CD4-positive, alpha-beta memory T cell (primary cell): ENCODE results near the gene AK5. TPM values are rescaled to one million over a fixed set of nuclear protein-coding genes. Genes with fewer than 3 reads are reported as not detected.

Experiments
- CTCF ChIA-PET: fragments of 350-600 bp; sonication (Branson Sonifier 250); formaldehyde crosslinking; loops from one replicate; lab custom pipeline; 2021; ENCODE audit warnings: inconsistent platforms; ENCODE audit not compliant: partially characterized antibody; lab: Charles Lee
- POLR2A ChIA-PET: fragments of 350-600 bp; sonication (Branson Sonifier 250); formaldehyde crosslinking; loops from one replicate; lab custom pipeline; 2021; ENCODE audit not compliant: partially characterized antibody; lab: Charles Lee
- DNase-seq, 5 donors: peaks; one replicate each; pipeline versions ENCODE4 v3.0.0 to v3.0.0-alpha.2; 2020 to 2022; ENCODE audit warnings: mixed read lengths in 1 of 5
- H3K27ac ChIP-seq: one replicate; pipeline ENCODE4 v1.7.0; 2013; ENCODE audit warnings: low read depth, low read length
- H3K27me3 ChIP-seq: 2 replicates; pipeline ENCODE4 v1.7.0; 2013; ENCODE audit warnings: mild to moderate bottlenecking, low read length, moderate library complexity; ENCODE audit not compliant: insufficient read depth
- H3K36me3 ChIP-seq: 2 replicates; pipeline ENCODE4 v1.7.0; 2013; ENCODE audit warnings: mild to moderate bottlenecking, low read length, moderate library complexity; ENCODE audit not compliant: insufficient read depth
- H3K4me1 ChIP-seq: 2 replicates; pipeline ENCODE4 v1.7.0; 2013; ENCODE audit warnings: mild to moderate bottlenecking, low read length, moderate library complexity; ENCODE audit not compliant: insufficient read depth
- H3K4me3 ChIP-seq, 2 donors: one replicate each; pipeline ENCODE4 v1.7.0; 2013; ENCODE audit warnings: low read length in 2 of 2, mild to moderate bottlenecking in 1 of 2
- H3K9me3 ChIP-seq, 2 donors: one replicate each; pipeline ENCODE4 v1.7.0; 2013; ENCODE audit warnings: low read length in 2 of 2, control low read depth in 1 of 2; ENCODE audit not compliant: control insufficient read depth in 1 of 2
- H3K27ac Mint-ChIP-seq, 7 donors: one replicate each; pipeline ENCODE4 v1.8.0; 2020 to 2021; ENCODE audit warnings: mixed read lengths in 7 of 7, mild to moderate bottlenecking in 6 of 7, inconsistent platforms in 3 of 7, moderate library complexity in 3 of 7
- H3K27me3 Mint-ChIP-seq, 2 donors: one replicate each; pipeline ENCODE4 v1.8.0; 2020 to 2021; ENCODE audit warnings: mixed read lengths in 2 of 2
- H3K36me3 Mint-ChIP-seq, 2 donors: one replicate each; pipeline ENCODE4 v1.8.0; 2020 to 2021; ENCODE audit warnings: mixed read lengths in 2 of 2, inconsistent platforms in 1 of 2, mild to moderate bottlenecking in 1 of 2
- H3K4me1 Mint-ChIP-seq, 4 donors: one replicate each; pipeline ENCODE4 v1.8.0; 2020 to 2021; ENCODE audit warnings: mixed read lengths in 4 of 4, mild to moderate bottlenecking in 1 of 4
- H3K4me3 Mint-ChIP-seq, 8 donors: one replicate each; pipeline ENCODE4 v1.8.0; 2020 to 2021; ENCODE audit warnings: mixed read lengths in 8 of 8, mild to moderate bottlenecking in 7 of 8, moderate library complexity in 6 of 8, inconsistent platforms in 3 of 8
- H3K9me3 Mint-ChIP-seq, 8 donors: one replicate each; pipeline ENCODE4 v1.8.0; 2020 to 2021; ENCODE audit warnings: mixed read lengths in 8 of 8, mild to moderate bottlenecking in 5 of 8, inconsistent platforms in 3 of 8, moderate library complexity in 1 of 8
- intact Hi-C: fragments of 100-400 bp; cut with micrococcal nuclease; formaldehyde crosslinking; loops from one replicate; pipeline ENCODE4 v1.15.1; 2023
- polyA plus RNA-seq, 2 donors: library from polyadenylated mRNA; unstranded; fragments of 300-500 nt; fragmentation: Illumina TruSeq; gene quantifications; one replicate each; pipeline ENCODE4 v1.2.3, GENCODE V29; 2021
- total RNA-seq, 2 experiments: library from RNA; stranded (reverse); gene quantifications; one replicate each; pipeline ENCODE4 v1.2.3, GENCODE V29; 2021

AK5 gene
- total and polyA plus RNA-seq, 4 experiments from 2014 or later, result 17.0 to 25.5 (median 19.3) TPM

DNA sequence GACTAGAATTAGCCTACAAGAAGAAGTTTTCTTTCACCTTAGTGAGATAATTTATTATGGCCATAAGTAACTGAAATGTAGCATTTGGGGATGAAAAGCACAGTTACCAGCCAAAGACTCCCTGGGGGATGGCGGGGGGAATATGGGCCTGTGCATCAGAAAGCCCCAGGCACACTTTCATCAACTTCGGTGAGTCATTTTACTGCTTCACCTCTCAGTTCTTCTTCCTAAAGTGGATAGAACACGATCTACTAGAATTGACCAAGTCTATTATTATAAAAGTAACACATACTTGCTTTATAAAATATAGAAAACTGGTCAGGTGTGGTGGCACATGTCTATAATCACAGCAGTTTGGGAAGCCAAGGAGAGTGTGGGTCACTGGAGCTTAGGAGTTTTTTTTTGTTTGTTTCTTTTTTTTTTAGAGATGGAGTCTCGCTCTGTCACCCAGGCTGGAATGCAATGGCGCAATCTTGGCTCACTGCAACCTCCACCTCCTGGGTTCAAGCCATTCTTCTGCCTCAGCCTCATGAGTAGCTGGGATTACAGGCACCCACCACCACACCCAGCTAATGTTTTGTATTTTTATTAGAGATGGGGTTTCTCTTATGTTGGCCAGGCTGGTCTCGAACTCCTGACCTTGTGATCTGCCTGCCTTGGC, 258.8 kb downstream of the AK5 start:
- intact Hi-C loops, result no loop called here
- Mint-ChIP-seq H3K9me3 (peaks cover 0 to 1% (median 0%) of the 10 kb centered on the region in 8 donors), H3K36me3 (peaks cover 0 to 10% of the 10 kb centered on the region in 2 donors), H3K27me3 (no peaks in the 10 kb centered on the region), H3K27ac (peak overlapping the region in 2 of 7 donors; percentile 48 to 56), H3K4me3 (no peak overlapping the region), H3K4me1 (no peaks in the 10 kb centered on the region)
- POLR2A ChIA-PET, result no interaction called here
- H3K27me3 ChIP-seq, result no peaks in the 10 kb centered on the region
- no peaks in the 10 kb centered on the region for H3K4me1 ChIP-seq
- H3K9me3 ChIP-seq, result no peaks in the 10 kb centered on the region
- DNase-seq, result no peak
- no peak overlapping the region for H3K27ac ChIP-seq
- no peaks in the 10 kb centered on the region for H3K36me3 ChIP-seq
- CTCF ChIA-PET, result interaction anchor here (1.4 kb wide), 1 partner anchor 8 kb away, joined by 6 read pairs; no protein-coding TSS in a partner anchor
- H3K4me3 ChIP-seq, result no peak overlapping the region

GRCh38 chr1:77541162-77541545, 259.3 kb downstream of the AK5 start:
- Histone ChIP-seq H3K27me3 (no peaks in the 10 kb centered on the region), H3K27ac (no peak overlapping the region), H3K36me3 (no peaks in the 10 kb centered on the region), H3K4me1 (no peaks in the 10 kb centered on the region), H3K4me3 (no peak overlapping the region), H3K9me3 (no peaks in the 10 kb centered on the region)
- H3K27me3 Mint-ChIP-seq, result no peaks in the 10 kb centered on the region
- H3K36me3 Mint-ChIP-seq, result peaks cover 0 to 13% of the 10 kb centered on the region in 2 donors
- intact Hi-C loops, result no loop called here
- CTCF ChIA-PET, result interaction anchor here (1.4 kb wide), 1 partner anchor 8 kb away, joined by 6 read pairs; no protein-coding TSS in a partner anchor
- H3K27ac Mint-ChIP-seq, result peak overlapping the region in 1 of 7 donors; percentile 52
- no peaks in the 10 kb centered on the region for H3K4me1 Mint-ChIP-seq
- POLR2A ChIA-PET, result no interaction called here
- no peak for DNase-seq
- H3K9me3 Mint-ChIP-seq, result peaks cover 0 to 1% (median 0%) of the 10 kb centered on the region in 8 donors
- no peak overlapping the region for H3K4me3 Mint-ChIP-seq

DNA sequence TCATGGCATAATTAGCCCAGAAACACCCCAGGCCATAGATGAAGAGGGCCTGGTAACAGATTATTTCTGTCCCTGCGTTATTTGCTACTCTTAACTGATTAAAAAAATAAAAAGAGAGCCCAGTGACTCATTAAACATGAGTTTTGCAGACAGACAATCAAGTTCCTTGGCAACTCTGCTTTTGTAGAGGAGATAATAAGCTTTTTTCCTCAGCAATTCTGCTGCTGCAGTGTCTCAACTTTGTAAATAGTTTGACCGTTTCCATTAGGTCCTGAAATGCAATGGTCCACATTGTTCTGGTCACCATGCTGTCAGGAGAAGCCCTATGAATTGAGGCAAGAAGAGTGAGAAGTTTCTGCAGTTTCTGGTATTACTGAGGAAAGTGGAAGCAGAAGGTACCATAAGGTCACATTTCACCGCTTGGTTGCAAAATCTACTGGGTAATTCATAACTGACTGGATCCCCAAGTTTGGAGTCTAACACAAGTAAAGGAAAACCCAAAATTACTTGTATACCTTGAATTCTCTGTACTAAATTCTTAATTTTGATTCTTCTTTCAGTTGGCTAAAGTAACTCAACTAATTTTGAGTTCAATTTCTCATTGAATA, 261.1 kb downstream of the AK5 start:
- peaks cover 0 to 13% of the 10 kb centered on the region in 2 donors for H3K36me3 Mint-ChIP-seq
- H3K27me3 Mint-ChIP-seq, result peaks cover 0 to 2% of the 10 kb centered on the region in 2 donors
- no peak for DNase-seq
- H3K9me3 Mint-ChIP-seq, result peaks cover 0 to 1% (median 0%) of the 10 kb centered on the region in 8 donors
- H3K9me3 ChIP-seq, result no peaks in the 10 kb centered on the region
- H3K4me1 Mint-ChIP-seq, result no peaks in the 10 kb centered on the region
- ChIA-PET POLR2A (no interaction called here), CTCF (no interaction called here)
- H3K27me3 ChIP-seq, result no peaks in the 10 kb centered on the region
- H3K4me1 ChIP-seq, result no peaks in the 10 kb centered on the region
- no peak overlapping the region for H3K27ac ChIP-seq
- H3K4me3 ChIP-seq, result no peak overlapping the region
- H3K4me3 Mint-ChIP-seq, result no peak overlapping the region
- H3K27ac Mint-ChIP-seq, result no peak overlapping the region
- H3K36me3 ChIP-seq, result no peaks in the 10 kb centered on the region
- intact Hi-C loops, result no loop called here

- CTCF ChIA-PET, result interaction anchor here (2.5 kb wide), 1 partner anchor 11 kb away, joined by 13 read pairs; no protein-coding TSS in a partner anchor
- no peaks in the 10 kb centered on the region for H3K4me1 Mint-ChIP-seq
- intact Hi-C loops, result no loop called here
- no peak overlapping the region for H3K4me3 Mint-ChIP-seq
- Histone ChIP-seq H3K27me3 (no peaks in the 10 kb centered on the region), H3K27ac (no peak overlapping the region), H3K4me3 (no peak overlapping the region), H3K36me3 (no peaks in the 10 kb centered on the region), H3K9me3 (no peaks in the 10 kb centered on the region), H3K4me1 (no peaks in the 10 kb centered on the region)
- H3K27ac Mint-ChIP-seq, result no peak overlapping the region
- POLR2A ChIA-PET, result no interaction called here
- peaks cover 0 to 2% of the 10 kb centered on the region in 2 donors for H3K27me3 Mint-ChIP-seq
- no peak for DNase-seq
- peaks cover 0 to 1% (median 0%) of the 10 kb centered on the region in 8 donors for H3K9me3 Mint-ChIP-seq
- peaks cover 0 to 13% of the 10 kb centered on the region in 2 donors for H3K36me3 Mint-ChIP-seq
These were observed 262.1 kb downstream of the AK5 start for GRCh38 chr1:77543822-77544448.

DNA sequence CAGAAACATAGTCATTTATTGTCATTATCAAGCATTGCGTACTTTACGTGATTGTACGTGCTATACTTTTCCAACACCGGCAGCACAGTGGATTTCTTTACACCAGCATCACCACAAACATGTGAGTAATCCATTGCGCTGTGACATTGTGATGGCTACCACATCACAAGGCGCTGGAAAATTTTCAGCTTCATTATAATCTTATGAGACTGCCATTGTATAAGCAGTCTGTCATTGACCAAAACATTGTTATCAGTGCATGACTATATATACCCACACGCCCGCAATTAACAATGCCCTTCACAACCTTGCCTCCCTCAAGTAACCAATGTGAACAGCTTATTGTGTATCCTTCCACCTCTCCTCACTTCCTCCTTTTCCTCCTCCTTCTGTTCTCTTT, 263.0 kb downstream of the AK5 start:
- no peak overlapping the region for H3K27ac ChIP-seq
- Mint-ChIP-seq H3K4me3 (no peak overlapping the region), H3K36me3 (peaks cover 0 to 13% of the 10 kb centered on the region in 2 donors), H3K27me3 (peaks cover 0 to 2% of the 10 kb centered on the region in 2 donors), H3K27ac (no peak overlapping the region), H3K9me3 (peaks cover 0 to 1% (median 0%) of the 10 kb centered on the region in 8 donors), H3K4me1 (no peaks in the 10 kb centered on the region)
- H3K9me3 ChIP-seq, result no peaks in the 10 kb centered on the region
- no peaks in the 10 kb centered on the region for H3K4me1 ChIP-seq
- ChIA-PET CTCF (interaction anchor here (2.5 kb wide), 1 partner anchor 12 kb away, joined by 13 read pairs; no protein-coding TSS in a partner anchor), POLR2A (no interaction called here)
- no peaks in the 10 kb centered on the region for H3K27me3 ChIP-seq
- intact Hi-C loops, result no loop called here
- DNase-seq, result no peak
- no peaks in the 10 kb centered on the region for H3K36me3 ChIP-seq
- H3K4me3 ChIP-seq, result no peak overlapping the region

- peak overlapping the region in 1 of 7 donors; percentile 30 for H3K27ac Mint-ChIP-seq
- H3K36me3 Mint-ChIP-seq, result peaks cover 0 to 13% of the 10 kb centered on the region in 2 donors
- peaks cover 0 to 2% of the 10 kb centered on the region in 2 donors for H3K27me3 Mint-ChIP-seq
- H3K4me3 Mint-ChIP-seq, result no peak overlapping the region
- Histone ChIP-seq H3K4me3 (no peak overlapping the region), H3K4me1 (no peaks in the 10 kb centered on the region), H3K27me3 (no peaks in the 10 kb centered on the region), H3K36me3 (no peaks in the 10 kb centered on the region), H3K9me3 (no peaks in the 10 kb centered on the region), H3K27ac (no peak overlapping the region)
- CTCF ChIA-PET, result interaction anchor here (2.5 kb wide), 1 partner anchor 13 kb away, joined by 13 read pairs; no protein-coding TSS in a partner anchor
- intact Hi-C loops, result no loop called here
- H3K9me3 Mint-ChIP-seq, result peaks cover 0 to 3% (median 0%) of the 10 kb centered on the region in 8 donors
- POLR2A ChIA-PET, result no interaction called here
- DNase-seq, result no peak
- no peaks in the 10 kb centered on the region for H3K4me1 Mint-ChIP-seq
These were observed 264.2 kb downstream of the AK5 start for GRCh38 chr1:77545970-77546369.

DNA sequence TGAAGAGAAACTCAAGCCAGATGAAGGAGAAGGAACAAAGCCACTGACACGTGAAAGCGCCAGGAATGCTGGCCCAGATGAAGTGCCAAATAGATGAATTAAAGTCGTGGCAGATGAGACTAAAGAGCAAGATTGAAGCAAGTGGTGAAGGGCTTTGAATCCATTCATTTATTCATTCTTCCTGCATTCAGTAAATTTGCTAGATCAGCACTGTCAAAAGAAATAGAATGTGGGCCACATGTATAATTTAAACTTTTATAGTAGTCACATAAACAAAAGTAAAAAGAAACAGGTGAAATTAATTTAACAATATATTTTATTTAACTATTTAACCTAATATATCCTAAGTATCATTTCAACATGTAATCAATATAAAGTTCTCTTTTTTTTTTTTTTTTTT, 265.1 kb downstream of the AK5 start:
- DNase-seq, result no peak
- Histone ChIP-seq H3K27ac (no peak overlapping the region), H3K4me3 (no peak overlapping the region), H3K4me1 (no peaks in the 10 kb centered on the region), H3K36me3 (no peaks in the 10 kb centered on the region), H3K9me3 (no peaks in the 10 kb centered on the region), H3K27me3 (no peaks in the 10 kb centered on the region)
- Mint-ChIP-seq H3K27me3 (peaks cover 0 to 2% of the 10 kb centered on the region in 2 donors), H3K9me3 (peaks cover 0 to 3% (median 0%) of the 10 kb centered on the region in 8 donors), H3K36me3 (peaks cover 0 to 14% of the 10 kb centered on the region in 2 donors), H3K4me3 (no peak overlapping the region), H3K4me1 (no peaks in the 10 kb centered on the region), H3K27ac (no peak overlapping the region)
- ChIA-PET CTCF (no interaction called here), POLR2A (no interaction called here)
- intact Hi-C loops, result no loop called here
